ENCODE measurements around the gene PLCD3.

DNA sequence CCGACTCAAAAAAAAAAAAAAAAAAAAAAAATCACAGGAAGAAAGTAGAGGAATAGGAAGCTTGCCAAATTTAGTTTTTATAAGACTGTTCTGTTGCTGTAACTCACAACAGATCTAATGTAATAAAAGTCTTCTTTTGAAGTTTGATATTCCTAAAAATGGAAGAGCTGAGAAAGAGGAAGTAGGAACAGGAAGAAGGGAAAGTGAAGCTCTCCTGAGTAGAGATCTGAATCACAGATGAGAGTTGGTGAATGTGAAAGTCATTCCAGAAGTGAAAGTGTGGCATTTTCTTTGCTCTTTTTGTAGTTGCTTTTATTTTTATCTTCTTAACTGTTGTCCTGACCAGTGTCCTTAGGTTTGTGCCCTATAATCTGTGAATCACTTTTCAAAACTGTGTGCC is 69.1 kb downstream of the PLCD3 start:
- TF ChIP-seq, protein P1, sequence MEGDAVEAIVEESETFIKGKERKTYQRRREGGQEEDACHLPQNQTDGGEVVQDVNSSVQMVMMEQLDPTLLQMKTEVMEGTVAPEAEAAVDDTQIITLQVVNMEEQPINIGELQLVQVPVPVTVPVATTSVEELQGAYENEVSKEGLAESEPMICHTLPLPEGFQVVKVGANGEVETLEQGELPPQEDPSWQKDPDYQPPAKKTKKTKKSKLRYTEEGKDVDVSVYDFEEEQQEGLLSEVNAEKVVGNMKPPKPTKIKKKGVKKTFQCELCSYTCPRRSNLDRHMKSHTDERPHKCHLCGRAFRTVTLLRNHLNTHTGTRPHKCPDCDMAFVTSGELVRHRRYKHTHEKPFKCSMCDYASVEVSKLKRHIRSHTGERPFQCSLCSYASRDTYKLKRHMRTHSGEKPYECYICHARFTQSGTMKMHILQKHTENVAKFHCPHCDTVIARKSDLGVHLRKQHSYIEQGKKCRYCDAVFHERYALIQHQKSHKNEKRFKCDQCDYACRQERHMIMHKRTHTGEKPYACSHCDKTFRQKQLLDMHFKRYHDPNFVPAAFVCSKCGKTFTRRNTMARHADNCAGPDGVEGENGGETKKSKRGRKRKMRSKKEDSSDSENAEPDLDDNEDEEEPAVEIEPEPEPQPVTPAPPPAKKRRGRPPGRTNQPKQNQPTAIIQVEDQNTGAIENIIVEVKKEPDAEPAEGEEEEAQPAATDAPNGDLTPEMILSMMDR (IDR thresholded peaks at IDR 0.05) = no peak
- TF ChIP-seq POLR2A (IDR thresholded peaks at IDR 0.05) = no peak
